Measurements from ENCODE around the gene TMED9.
"Not testable (repeated sequence)": the region's sequence is repeated elsewhere in the genome, so short reads cannot be mapped to it uniquely, and the experiment has no call there.

The TMED9 gene

DNA sequence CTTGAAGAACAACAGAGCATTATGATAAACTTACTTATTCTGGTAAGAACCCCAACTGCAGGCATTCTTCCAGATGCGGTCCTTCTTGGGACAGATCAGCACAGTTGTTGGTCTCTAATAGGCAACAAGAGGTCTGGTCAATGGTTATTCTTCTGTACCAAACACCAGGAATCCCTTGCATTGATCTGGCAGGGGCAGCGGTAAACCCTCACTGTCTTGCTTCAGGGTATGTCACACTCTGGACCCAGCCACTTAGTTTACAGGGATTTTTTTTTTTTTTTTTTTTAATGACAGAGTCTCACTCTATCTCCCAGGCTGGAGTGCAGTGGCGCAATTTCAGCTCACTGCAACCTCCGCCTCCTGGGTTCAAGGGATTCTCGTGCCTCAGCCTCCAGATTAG, 36.3 kb upstream of the TMED9 start:
- Histone ChIP-seq H3K4me3 (ENCODE audit: low read length) (no peak overlapping the region), H3K36me3 (ENCODE audit: insufficient read depth, low read length) (peaks cover 21% of the 10 kb centered on the region), H3K27me3 (ENCODE audit: insufficient read depth, low read length) (no peaks in the 10 kb centered on the region), H2AFZ (ENCODE audit: low read depth, low read length) (no peak overlapping the region), H3K9me3 (ENCODE audit: low read length) (no peaks in the 10 kb centered on the region), H3K4me1 (ENCODE audit: insufficient read depth, low read length) (peaks cover 17% of the 10 kb centered on the region)

DNA sequence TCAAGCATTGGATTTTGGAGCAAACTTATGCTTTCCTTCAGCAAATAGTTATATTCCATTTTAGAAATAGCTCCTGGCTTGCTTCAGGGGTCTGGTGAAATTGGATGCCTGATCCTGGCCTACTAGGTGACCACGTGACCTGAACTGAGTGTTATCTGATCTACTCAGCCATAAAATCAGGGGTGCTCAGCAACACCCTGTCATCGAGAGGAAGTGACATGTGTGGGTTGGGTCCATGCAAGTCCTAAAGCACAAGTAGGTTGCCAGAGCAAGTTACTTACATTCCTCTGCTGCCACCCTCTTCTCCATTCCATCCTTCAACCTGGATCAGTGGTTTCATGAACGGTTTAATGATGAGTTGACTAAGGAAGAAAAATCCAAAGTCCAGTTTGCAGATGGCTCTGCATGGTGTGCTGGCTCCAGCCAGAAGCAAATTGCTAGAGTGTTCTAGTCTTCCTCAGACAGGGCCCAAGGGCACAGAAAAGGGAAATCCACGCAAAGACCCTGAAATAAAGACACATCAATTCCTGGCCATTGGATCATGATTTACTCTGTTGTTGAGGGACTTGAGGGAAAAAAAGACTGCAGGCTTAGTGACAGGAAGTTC, 34.9 kb upstream of the TMED9 start:
- Histone ChIP-seq H3K4me1 (ENCODE audit: insufficient read depth, low read length) (peaks cover 17% of the 10 kb centered on the region), H3K36me3 (ENCODE audit: insufficient read depth, low read length) (peaks cover 7% of the 10 kb centered on the region), H2AFZ (ENCODE audit: low read depth, low read length) (no peak overlapping the region), H3K27me3 (ENCODE audit: insufficient read depth, low read length) (no peaks in the 10 kb centered on the region), H3K9me3 (ENCODE audit: low read length) (peaks cover 2% of the 10 kb centered on the region), H3K4me3 (ENCODE audit: low read length) (no peak overlapping the region)

DNA sequence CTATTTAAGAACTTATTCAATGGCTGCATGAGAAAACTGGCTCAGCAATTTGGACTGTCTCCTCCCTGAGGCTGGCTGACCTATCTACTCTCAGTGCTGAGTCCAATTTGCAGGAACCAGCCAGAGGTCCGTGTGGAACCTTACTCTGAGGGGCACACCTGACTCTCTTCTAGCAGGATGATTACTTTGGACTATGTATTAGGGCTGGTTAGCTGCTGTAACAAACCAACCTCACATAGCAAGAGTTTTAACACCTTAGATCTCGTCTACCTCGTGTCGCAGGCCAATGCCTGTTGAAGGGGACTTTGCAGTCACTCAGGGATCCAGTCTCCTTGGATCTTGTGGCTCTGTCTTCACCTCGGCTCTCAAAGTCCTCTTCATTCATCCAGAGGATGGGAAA, 34.2 kb upstream of the TMED9 start:
- Histone ChIP-seq H3K4me3 (ENCODE audit: low read length) (no peak overlapping the region), H2AFZ (ENCODE audit: low read depth, low read length) (no peak overlapping the region), H3K9me3 (ENCODE audit: low read length) (peaks cover 5% of the 10 kb centered on the region), H3K27me3 (ENCODE audit: insufficient read depth, low read length) (no peaks in the 10 kb centered on the region), H3K36me3 (ENCODE audit: insufficient read depth, low read length) (peaks cover under 1% of the 10 kb centered on the region), H3K4me1 (ENCODE audit: insufficient read depth, low read length) (peaks cover 12% of the 10 kb centered on the region)

DNA sequence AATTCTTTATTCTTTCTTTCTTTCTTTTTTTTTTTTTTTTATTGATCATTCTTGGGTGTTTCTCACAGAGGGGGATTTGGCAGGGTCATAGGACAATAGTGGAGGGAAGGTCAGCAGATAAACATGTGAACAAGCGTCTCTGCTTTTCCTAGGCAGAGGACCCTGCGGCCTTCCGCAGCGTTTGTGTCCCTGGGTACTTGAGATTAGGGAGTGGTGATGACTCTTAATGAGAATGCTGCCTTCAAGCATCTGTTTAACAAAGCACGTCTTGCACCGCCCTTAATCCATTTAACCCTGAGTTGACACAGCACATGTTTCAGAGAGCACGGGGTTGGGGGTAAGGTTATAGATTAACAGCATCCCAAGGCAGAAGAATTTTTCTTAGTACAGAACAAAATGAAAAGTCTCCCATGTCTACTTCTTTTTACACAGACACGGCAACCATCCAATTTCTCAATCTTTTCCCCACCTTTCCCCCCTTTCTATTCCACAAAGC, 32.5 kb upstream of the TMED9 start:
- not testable (repeated sequence) for H3K9me3 ChIP-seq (ENCODE audit: low read length); H3K27me3 ChIP-seq (ENCODE audit: insufficient read depth, low read length); H3K36me3 ChIP-seq (ENCODE audit: insufficient read depth, low read length); H3K4me1 ChIP-seq (ENCODE audit: insufficient read depth, low read length); H3K4me3 ChIP-seq (ENCODE audit: low read length); H2AFZ ChIP-seq (ENCODE audit: low read depth, low read length)

DNA sequence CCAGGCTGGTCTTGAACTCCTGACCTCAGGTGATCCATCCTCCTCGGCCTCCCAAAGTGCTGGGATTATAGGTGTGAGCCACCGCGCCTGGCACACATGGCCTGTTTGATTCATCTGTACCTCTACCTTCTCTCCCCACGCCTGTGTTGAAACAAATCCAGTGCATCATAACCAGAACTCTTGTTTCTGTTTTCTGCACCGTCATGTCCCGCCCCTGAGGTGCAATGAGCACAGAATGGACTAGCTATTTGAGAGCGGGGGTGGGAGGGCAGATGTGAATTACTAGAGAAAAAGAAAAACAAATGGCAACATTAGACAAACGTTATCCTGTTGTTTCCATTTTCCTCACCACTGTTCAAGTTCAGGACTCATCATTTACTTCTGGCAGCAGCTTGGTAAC, 27.0 kb upstream of the TMED9 start:
- Histone ChIP-seq H2AFZ (ENCODE audit: low read depth, low read length) (no peak overlapping the region), H3K9me3 (ENCODE audit: low read length) (peaks cover 8% of the 10 kb centered on the region), H3K36me3 (ENCODE audit: insufficient read depth, low read length) (no peaks in the 10 kb centered on the region), H3K4me3 (ENCODE audit: low read length) (no peak overlapping the region), H3K4me1 (ENCODE audit: insufficient read depth, low read length) (no peaks in the 10 kb centered on the region), H3K27me3 (ENCODE audit: insufficient read depth, low read length) (no peaks in the 10 kb centered on the region)

DNA sequence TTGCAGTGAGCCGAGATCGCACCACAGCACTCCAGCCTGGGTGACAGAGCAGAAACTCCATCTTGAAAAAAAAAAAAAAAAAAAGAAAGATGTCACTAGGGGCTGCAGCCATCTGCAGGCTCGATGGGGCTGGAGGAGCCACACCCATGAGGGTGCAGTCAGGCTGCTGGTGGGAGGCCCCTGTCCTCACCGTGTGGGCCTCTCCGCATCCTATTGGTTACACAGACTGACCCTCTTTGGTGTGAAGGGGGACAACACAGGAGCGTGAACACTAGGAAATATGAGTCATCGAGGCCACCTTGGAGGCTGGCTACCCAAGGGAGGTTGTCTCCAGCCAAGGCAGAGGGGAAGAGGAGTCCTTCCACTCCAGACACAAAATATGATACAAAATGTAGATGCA, 23.7 kb upstream of the TMED9 start:
- H3K36me3 ChIP-seq (ENCODE audit: insufficient read depth, low read length): no peaks in the 10 kb centered on the region
- H3K4me1 ChIP-seq (ENCODE audit: insufficient read depth, low read length): no peaks in the 10 kb centered on the region
- H3K9me3 ChIP-seq (ENCODE audit: low read length): peaks cover 3% of the 10 kb centered on the region
- H3K4me3 ChIP-seq (ENCODE audit: low read length): no peak overlapping the region
- H2AFZ ChIP-seq (ENCODE audit: low read depth, low read length): no peak overlapping the region
- no peaks in the 10 kb centered on the region for H3K27me3 ChIP-seq (ENCODE audit: insufficient read depth, low read length)

DNA sequence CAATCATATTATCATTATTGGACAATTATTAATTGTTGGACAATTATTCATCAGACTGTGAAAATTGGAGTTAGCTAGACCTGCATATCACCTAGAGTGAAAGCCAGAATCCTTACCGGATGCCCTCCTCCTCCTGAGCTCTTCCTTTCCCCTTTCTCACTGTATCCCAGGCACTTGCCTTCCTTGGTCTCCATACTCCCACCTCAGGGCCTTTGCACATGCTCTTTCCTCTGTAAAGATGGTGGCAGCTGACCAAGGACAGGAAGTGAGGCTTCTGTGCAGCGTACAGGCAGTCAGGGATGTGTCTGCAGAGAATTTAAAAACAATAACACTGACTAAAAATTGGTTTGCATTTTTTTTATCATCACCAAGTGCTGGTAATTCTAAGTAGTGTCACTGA, 22.1 kb upstream of the TMED9 start:
- Histone ChIP-seq H3K4me3 (ENCODE audit: low read length) (no peak overlapping the region), H3K27me3 (ENCODE audit: insufficient read depth, low read length) (no peaks in the 10 kb centered on the region)

DNA sequence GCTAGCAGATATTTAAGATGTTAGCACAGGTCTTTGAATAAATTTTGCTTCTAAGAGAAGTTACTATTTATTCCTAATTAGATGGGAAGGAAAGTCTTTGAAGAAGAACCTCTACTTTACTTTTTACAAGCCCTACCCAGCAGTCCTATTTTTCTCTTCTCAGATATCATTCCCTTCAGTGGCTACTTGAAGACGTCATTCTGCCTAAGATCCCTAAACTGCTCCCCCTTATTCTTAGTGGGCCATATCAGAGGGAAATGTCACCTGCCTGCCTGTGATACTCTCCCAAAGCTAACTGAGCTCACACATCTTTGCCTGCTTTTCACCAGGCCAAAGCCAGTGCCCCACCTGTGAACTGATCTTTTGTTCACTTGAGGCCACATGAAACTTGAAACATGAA, 16.5 kb upstream of the TMED9 start:
- no peaks in the 10 kb centered on the region for H3K27me3 ChIP-seq (ENCODE audit: insufficient read depth, low read length)
- H3K36me3 ChIP-seq (ENCODE audit: insufficient read depth, low read length): no peaks in the 10 kb centered on the region
- H3K9me3 ChIP-seq (ENCODE audit: low read length): no peaks in the 10 kb centered on the region
- no peaks in the 10 kb centered on the region for H3K4me1 ChIP-seq (ENCODE audit: insufficient read depth, low read length)
- H2AFZ ChIP-seq (ENCODE audit: low read depth, low read length): no peak overlapping the region
- H3K4me3 ChIP-seq (ENCODE audit: low read length): no peak overlapping the region

More for the DNA sequence above, 22.1 kb upstream of the TMED9 start:
- no peaks in the 10 kb centered on the region for H3K36me3 ChIP-seq (ENCODE audit: insufficient read depth, low read length)
- H3K9me3 ChIP-seq (ENCODE audit: low read length): peaks cover 3% of the 10 kb centered on the region
- H3K4me1 ChIP-seq (ENCODE audit: insufficient read depth, low read length): no peaks in the 10 kb centered on the region
- no peak overlapping the region for H2AFZ ChIP-seq (ENCODE audit: low read depth, low read length)

DNA sequence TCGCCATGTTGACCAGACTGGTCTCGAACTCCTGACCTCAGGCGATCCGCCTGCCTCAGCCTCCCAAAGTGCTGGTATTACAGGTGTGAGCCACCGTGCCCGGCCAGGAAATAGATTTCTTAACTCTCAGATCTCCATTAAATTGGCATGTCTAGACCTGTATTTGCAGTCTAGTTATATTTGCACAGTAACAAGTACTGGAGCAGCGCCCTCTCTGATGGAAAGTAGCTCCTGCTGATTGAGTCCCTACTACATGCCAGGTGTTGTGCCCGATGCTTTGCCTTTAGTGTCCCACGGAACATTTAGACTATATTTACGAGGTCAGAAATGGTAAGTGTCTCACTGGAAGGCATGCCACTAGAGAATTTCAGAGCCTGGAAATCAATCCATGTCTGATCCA, 15.8 kb upstream of the TMED9 start:
- H3K36me3 ChIP-seq (ENCODE audit: insufficient read depth, low read length): no peaks in the 10 kb centered on the region
- no peaks in the 10 kb centered on the region for H3K27me3 ChIP-seq (ENCODE audit: insufficient read depth, low read length)
- no peak overlapping the region for H2AFZ ChIP-seq (ENCODE audit: low read depth, low read length)
- H3K4me1 ChIP-seq (ENCODE audit: insufficient read depth, low read length): no peaks in the 10 kb centered on the region
- no peaks in the 10 kb centered on the region for H3K9me3 ChIP-seq (ENCODE audit: low read length)
- no peak overlapping the region for H3K4me3 ChIP-seq (ENCODE audit: low read length)

DNA sequence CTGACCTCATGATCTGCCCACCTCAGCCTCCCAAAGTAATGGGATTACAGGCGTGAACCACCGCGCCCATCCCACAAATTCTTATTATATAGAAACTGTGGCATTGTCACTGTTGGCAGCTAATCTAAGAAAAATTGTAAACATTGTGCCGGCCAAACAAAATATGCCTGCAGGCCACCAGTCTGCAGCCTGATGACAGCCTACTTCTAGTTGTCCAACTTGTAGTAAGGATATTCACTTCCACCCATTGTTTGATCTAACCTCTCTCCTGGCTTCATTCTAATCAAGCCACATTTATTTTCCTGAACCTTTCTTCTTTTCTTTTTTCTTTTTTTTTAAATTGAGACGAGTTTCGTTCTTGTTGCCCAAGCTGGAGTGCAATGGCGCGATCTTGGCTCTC, 13.7 kb upstream of the TMED9 start:
- Histone ChIP-seq H3K36me3 (ENCODE audit: insufficient read depth, low read length) (no peaks in the 10 kb centered on the region), H2AFZ (ENCODE audit: low read depth, low read length) (no peak overlapping the region), H3K27me3 (ENCODE audit: insufficient read depth, low read length) (no peaks in the 10 kb centered on the region), H3K4me1 (ENCODE audit: insufficient read depth, low read length) (no peaks in the 10 kb centered on the region), H3K9me3 (ENCODE audit: low read length) (no peaks in the 10 kb centered on the region), H3K4me3 (ENCODE audit: low read length) (no peak overlapping the region)

DNA sequence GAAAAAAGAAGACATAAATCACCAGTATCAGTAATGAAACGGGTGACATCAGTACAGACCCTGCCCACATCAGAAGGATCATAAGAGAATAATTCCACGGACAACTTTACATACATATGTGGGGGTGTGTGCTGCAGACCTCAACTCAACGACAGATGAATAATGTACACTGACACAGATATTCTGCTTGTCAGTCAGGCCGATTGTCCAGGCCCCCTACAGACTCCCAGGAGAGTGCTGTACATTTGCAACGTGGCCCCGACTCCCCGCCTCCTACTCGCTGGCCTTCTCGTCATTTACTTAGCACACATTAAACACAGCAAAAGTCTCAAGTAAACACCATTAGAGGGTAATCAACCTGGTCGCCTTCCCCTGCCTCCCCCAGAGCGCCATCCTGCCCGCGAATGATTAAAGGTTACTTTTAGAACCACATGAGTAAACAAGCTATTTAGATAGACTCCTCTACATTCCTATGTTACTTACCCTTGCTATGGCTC, 3.5 kb upstream of the TMED9 start:
- Histone ChIP-seq H3K4me3 (ENCODE audit: low read length) (no peak overlapping the region), H3K27me3 (ENCODE audit: insufficient read depth, low read length) (peaks cover 32% of the 10 kb centered on the region)

DNA sequence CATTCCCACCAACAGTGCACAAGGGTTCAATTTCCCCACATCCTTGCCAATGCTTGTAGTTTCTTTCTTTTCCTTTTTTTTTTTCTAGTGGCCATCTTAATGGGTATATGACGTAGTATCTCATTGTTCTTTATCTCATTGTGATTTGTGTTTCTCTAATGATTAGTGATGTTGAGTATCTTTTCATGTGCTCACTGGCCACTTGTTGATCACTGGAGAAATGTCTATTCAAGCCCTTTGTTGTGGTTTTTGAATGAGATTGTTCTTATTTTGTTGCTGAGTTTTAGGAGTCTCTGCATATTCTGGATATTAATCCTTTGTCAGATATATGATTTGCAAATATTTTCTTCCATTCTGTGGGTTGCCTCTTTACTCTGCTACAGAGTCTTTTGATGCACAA, 1.6 kb upstream of the TMED9 start:
- Histone ChIP-seq H3K27me3 (ENCODE audit: insufficient read depth, low read length) (peaks cover 21% of the 10 kb centered on the region), H2AFZ (ENCODE audit: low read depth, low read length) (no peak overlapping the region), H3K36me3 (ENCODE audit: insufficient read depth, low read length) (peaks cover 22% of the 10 kb centered on the region), H3K4me3 (ENCODE audit: low read length) (no peak overlapping the region), H3K9me3 (ENCODE audit: low read length) (peaks cover 3% of the 10 kb centered on the region), H3K4me1 (ENCODE audit: insufficient read depth, low read length) (peaks cover 9% of the 10 kb centered on the region)

More for the DNA sequence above, 3.5 kb upstream of the TMED9 start:
- H3K9me3 ChIP-seq (ENCODE audit: low read length): peaks cover 3% of the 10 kb centered on the region
- peaks cover 9% of the 10 kb centered on the region for H3K4me1 ChIP-seq (ENCODE audit: insufficient read depth, low read length)
- H2AFZ ChIP-seq (ENCODE audit: low read depth, low read length): no peak overlapping the region
- peaks cover 3% of the 10 kb centered on the region for H3K36me3 ChIP-seq (ENCODE audit: insufficient read depth, low read length)

DNA sequence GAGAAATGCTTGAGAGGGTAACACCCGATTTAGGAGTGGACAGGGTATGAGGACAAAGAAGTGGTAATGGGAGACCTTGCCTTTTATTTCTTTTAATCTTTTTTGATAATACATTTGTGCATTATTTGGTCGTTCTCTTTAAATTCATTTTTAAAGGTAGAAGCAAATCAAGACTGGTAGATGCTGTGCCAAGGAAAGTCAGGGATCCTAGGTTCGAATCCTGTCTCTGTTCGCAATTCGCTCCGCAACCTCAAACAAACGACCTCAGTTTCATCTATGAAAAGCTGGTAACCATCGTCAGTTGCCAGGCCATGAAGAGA, 353 bp upstream of the TMED9 start:
- peak overlapping the region; percentile 74 for H2AFZ ChIP-seq (ENCODE audit: low read depth, low read length)
- H3K9me3 ChIP-seq (ENCODE audit: low read length): peaks cover 5% of the 10 kb centered on the region
- H3K4me3 ChIP-seq (ENCODE audit: low read length): peak overlapping the region; percentile 62
- H3K36me3 ChIP-seq (ENCODE audit: insufficient read depth, low read length): peaks cover 34% of the 10 kb centered on the region
- peaks cover 9% of the 10 kb centered on the region for H3K4me1 ChIP-seq (ENCODE audit: insufficient read depth, low read length)
- peaks cover 12% of the 10 kb centered on the region for H3K27me3 ChIP-seq (ENCODE audit: insufficient read depth, low read length)

DNA sequence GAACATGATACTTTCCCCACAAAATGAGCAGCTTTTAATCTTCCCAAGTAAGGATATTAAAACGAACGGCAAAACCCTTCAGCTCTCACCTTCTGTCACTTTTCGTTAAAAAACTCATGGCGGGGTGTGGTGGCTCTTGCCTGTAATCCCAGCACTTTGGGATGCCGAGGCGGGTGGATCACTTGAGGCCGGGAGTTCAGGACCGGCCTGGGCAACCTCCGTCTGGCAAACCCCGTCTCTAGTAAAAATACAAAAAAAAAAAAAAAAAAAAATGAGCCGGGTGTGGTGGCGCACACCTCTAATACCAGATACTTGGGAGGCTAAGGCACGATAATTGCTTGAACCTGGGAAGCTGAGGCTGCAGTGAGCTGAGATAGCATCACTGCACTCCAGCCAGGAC, 902 bp downstream of the TMED9 start:
- Histone ChIP-seq H2AFZ (ENCODE audit: low read depth, low read length) (no peak overlapping the region), H3K9me3 (ENCODE audit: low read length) (peaks cover 6% of the 10 kb centered on the region), H3K4me1 (ENCODE audit: insufficient read depth, low read length) (peaks cover 9% of the 10 kb centered on the region), H3K4me3 (ENCODE audit: low read length) (peak overlapping the region; percentile 62), H3K36me3 (ENCODE audit: insufficient read depth, low read length) (peaks cover 37% of the 10 kb centered on the region), H3K27me3 (ENCODE audit: insufficient read depth, low read length) (peaks cover 12% of the 10 kb centered on the region)

All from neuron (in vitro differentiated cells).